HG02973 (cell line): ENCODE measurements around the gene MXD3.
"Not testable (repeated sequence)": the region's sequence is repeated elsewhere in the genome, so short reads cannot be mapped to it uniquely, and the experiment has no call there.

ENCODE experiments used
- ATAC-seq: cut with Tn5 transposase; IDR thresholded peaks from one replicate; pipeline ENCODE4 v1.9.1; 2021; ENCODE audit warnings: moderate library complexity; ENCODE audit not compliant: unreplicated experiment

MXD3 gene

DNA sequence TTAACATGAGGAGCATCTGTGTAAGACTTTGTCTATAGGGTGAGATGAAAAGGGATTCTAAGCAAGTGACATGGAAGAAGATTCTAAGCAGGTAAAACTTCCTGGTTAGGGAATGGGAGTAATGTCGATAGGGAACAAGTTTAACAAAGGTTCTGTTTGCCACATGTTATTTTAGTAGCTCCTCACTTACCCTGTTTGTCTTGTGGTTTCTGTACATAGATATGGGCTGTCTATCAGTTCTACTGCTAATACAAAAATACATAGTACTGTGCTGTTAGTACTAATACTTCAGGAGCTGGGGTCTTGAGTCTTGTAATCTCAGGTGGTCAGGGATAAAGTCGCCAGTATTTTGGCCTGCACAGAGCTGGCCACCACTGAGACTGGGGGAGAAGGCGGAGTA, 41.0 kb downstream of the MXD3 start:
- ATAC-seq: no peak

DNA sequence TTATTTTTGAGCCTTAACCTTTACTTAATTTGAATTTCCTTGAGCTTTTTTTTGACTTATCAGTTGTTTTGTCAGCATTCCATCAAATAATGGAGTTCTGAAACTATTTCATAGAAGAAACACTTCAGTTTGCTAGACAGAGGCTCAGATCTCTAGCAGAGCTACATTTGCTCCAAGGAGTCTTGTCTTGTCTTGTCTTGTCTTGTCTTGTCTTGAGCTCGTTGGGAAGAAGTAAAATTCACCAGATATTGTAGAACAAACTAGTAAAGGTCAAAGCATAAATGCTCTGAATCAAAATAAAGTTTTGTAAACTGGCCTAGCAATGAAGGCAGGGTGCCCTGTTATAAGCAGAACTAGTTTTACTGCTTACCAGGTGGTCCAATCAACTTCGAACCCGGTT, 41.7 kb downstream of the MXD3 start:
- ATAC-seq: no peak

DNA sequence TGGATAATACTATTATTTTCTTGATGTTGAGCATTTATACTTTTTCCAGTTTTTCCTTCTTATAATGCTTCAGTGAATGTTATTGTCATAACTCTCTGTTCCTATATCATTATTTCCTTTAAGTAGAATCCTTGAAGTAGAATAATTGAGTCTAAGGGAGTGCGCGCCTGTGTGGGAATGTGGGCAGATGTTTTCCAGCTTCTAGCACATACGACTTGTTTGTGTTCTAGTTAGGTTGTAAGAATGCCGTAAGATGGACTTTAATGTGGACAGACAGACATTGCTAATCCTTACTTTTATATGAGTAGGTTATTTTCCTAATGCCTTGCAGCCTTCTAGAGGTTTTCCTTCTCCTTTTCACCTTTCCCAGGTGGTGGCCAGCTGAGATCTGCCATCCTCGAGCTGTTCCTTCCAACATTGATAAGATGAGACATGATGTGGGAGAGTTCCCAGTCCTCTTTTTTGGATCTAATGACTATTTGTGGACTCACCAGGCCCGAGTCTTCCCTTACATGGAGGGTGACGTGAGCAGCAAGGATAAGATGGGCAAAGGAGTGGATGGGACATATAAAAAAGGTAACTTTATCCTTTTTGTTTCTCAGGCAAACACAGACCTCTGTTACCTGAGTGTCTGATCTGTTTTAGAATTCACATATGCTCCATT, 42.3 kb downstream of the MXD3 start:
- no peak for ATAC-seq

DNA sequence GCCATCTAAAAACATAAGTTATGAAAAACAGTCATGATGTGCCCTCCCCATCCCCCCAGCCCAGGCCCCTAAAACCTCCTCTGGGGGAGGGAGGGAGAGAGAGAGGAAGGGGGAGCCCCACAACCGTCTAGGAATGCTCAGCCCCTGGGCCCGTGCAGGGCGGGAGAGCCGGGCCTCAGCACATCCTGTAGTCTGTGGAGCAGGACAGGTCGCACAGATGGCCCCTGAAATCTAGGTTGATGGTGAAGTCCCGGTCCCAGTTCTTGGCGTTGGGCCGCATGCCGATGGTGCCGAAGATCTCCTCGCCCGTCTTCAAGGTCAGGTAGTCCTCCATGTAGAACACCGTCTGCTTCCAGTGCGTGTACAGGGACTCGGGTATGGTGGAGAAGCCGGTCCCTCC, 46.3 kb downstream of the MXD3 start:
- ATAC-seq: no peak

DNA sequence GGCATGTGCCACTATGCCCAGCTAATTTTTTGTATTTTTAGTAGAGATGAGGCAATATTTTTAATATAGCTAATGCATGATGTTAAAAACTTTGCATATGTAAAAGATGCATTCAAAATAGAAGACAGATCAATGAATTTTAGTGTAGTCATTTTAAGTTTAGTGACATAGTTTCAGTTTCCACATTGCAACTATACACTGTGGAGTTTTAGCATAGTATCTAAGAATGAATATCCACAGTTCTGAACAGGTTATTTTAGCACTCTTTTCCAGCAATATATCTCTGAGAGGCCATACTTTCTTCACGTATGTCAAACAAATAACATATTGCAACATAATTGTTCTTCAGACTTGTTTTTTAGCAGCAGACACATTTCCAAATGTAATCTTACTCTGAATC, 47.5 kb downstream of the MXD3 start:
- no peak for ATAC-seq

DNA sequence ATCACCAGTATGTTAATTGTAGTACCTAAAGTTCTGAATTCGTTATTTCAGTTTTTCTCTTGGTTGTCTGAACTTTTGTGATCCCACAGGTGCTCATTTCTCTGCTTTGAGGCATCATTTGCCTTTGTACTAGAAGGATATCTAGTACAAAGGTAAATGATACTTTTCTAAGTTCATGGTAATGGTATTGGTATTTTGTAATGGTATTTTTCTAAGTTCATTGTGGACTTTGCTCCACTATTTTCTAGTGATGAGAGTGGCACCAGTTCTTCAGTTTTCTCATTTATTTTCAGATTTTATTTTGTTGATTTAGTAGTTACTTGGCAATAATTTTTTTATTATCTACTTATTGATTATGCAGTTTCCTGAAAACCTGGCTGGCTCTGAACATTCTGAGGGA, 50.2 kb downstream of the MXD3 start:
- ATAC-seq: no peak

DNA sequence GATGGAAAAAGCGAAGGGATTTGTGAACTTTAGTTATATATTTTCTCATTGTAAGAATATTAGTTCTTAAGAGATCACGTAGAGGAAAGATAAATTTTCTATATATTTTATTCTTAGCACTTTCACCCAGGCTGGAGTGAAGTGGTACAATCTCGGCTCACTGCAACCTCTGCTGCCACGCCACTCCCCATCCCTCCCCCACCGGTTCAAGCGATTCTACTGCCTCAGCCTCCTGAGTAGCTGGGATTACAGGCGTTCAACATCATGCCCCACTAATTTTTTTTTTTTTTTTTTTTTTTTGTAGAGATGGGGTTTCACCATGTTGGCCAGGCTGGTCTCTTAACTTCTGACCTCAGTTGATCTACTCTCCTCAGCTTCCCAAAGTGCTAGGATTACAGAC, 50.7 kb downstream of the MXD3 start:
- ATAC-seq: no peak

DNA sequence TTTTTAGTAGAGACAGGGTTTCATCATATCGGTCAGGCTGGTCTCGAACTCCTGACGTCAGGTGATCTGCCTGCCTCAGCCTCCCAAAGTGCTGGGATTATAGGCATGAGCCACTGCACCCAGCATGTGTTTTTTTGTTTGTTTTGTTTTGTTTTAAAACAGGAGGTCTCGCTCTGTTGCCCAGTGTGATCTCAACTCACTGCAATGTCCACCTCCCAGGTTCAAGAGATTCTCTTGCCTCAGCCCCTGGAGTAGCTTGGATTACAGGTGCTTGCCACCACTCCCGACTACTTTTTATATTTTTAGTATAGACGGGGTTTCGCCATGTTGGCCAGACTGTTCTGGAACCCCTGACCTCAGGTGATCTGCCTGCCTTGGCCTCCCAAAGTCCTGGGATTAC, 53.0 kb downstream of the MXD3 start:
- not testable (repeated sequence) for ATAC-seq
